ENCODE results near the gene ID1. TPM values are rescaled to one million over a fixed set of nuclear protein-coding genes. Genes with fewer than 3 reads are reported as not detected.

ID1 gene
- total and polyA plus RNA-seq, 2 of the 13 experiments (the other 11 are each of a cell fraction or from before 2014, with no cell fraction given) = 320 to 419 TPM

DNA sequence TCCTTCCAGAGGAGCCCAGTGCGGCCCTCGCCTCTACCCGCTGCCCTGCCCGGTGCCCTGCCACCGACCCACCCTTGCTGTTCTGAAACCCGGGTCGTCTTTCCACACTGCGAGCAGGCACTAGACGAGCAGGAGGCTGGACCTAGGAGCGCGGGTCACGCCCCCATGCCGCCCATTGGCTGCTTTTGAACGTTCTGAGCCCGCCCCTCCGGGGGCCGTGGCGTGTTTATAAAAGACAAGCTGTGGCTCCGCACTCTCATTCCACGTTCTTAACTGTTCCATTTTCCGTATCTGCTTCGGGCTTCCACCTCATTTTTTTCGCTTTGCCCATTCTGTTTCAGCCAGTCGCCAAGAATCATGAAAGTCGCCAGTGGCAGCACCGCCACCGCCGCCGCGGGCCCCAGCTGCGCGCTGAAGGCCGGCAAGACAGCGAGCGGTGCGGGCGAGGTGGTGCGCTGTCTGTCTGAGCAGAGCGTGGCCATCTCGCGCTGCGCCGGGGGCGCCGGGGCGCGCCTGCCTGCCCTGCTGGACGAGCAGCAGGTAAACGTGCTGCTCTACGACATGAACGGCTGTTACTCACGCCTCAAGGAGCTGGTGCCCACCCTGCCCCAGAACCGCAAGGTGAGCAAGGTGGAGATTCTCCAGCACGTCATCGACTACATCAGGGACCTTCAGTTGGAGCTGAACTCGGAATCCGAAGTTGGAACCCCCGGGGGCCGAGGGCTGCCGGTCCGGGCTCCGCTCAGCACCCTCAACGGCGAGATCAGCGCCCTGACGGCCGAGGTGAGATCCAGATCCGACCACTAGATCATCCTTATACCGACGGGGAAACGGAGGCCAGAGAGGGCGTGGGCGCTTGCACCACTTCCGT, at the start of gene ID1 (continued):
- TF ChIP-seq, protein P1, sequence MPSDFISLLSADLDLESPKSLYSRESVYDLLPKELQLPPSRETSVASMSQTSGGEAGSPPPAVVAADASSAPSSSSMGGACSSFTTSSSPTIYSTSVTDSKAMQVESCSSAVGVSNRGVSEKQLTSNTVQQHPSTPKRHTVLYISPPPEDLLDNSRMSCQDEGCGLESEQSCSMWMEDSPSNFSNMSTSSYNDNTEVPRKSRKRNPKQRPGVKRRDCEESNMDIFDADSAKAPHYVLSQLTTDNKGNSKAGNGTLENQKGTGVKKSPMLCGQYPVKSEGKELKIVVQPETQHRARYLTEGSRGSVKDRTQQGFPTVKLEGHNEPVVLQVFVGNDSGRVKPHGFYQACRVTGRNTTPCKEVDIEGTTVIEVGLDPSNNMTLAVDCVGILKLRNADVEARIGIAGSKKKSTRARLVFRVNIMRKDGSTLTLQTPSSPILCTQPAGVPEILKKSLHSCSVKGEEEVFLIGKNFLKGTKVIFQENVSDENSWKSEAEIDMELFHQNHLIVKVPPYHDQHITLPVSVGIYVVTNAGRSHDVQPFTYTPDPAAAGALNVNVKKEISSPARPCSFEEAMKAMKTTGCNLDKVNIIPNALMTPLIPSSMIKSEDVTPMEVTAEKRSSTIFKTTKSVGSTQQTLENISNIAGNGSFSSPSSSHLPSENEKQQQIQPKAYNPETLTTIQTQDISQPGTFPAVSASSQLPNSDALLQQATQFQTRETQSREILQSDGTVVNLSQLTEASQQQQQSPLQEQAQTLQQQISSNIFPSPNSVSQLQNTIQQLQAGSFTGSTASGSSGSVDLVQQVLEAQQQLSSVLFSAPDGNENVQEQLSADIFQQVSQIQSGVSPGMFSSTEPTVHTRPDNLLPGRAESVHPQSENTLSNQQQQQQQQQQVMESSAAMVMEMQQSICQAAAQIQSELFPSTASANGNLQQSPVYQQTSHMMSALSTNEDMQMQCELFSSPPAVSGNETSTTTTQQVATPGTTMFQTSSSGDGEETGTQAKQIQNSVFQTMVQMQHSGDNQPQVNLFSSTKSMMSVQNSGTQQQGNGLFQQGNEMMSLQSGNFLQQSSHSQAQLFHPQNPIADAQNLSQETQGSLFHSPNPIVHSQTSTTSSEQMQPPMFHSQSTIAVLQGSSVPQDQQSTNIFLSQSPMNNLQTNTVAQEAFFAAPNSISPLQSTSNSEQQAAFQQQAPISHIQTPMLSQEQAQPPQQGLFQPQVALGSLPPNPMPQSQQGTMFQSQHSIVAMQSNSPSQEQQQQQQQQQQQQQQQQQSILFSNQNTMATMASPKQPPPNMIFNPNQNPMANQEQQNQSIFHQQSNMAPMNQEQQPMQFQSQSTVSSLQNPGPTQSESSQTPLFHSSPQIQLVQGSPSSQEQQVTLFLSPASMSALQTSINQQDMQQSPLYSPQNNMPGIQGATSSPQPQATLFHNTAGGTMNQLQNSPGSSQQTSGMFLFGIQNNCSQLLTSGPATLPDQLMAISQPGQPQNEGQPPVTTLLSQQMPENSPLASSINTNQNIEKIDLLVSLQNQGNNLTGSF (CRISPR knock-in tag; IDR thresholded peaks at IDR 0.05) = peak; percentile 20

DNA sequence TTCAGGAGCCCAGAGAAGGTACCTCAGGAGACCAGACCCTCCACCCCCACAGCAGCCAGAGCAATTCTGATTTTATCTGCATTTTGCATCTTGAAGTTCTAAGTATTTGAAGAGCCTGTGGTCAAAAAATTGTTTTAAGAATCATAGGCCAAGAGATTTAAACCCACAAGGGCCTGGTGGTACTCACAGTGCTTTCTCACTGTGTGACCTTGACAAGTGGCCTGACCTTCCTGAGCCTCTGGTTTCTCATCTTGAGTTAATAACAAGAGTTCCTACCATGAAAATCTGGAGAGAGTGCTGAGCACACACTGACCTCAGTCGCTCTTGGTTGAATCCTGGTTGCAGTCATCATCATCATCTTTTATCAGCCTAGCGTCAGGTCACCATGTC, 45.4 kb upstream of the ID1 start:
- ATAC-seq (no peak), FAIRE-seq (no peak), DNase-seq (ENCODE audit: low spot score) (no peak)
- H3K4me3 ChIP-seq (replicated peaks in 1 of 3; ENCODE audit: insufficient read depth in 1 of 3, low read depth in 2 of 3, low read length in 3 of 3) = no peak overlapping the region
- H3K36me3 ChIP-seq (replicated peaks in 1 of 2; ENCODE audit: control insufficient read depth in 1 of 2, insufficient read depth in 2 of 2, low read length in 2 of 2) = peaks cover 47 to 79% of the 10 kb centered on the region in 2 experiments
- 73% methylated on average over 2 of the region's 2 CpGs for WGBS (ENCODE audit: low lambda C conversion rate)
- intact Hi-C loops (cut with micrococcal nuclease; ENCODE audit: unreplicated experiment) = loop anchor here (1.0 kb wide), 2 partner anchors 10 to 54 kb away; no protein-coding TSS in a partner anchor
- H2AFZ ChIP-seq (ENCODE audit: low read length) = no peak overlapping the region
- peak overlapping the region; percentile 65 for H3K27ac ChIP-seq (ENCODE audit: extremely low read length, insufficient read depth, low read length)
- H3K4me1 ChIP-seq (ENCODE audit: insufficient read depth, low read length) = peaks cover 37% of the 10 kb centered on the region
- no peaks in the 10 kb centered on the region; the same call in 1 of the 2 replicates for H4K20me1 ChIP-seq (ENCODE audit: insufficient read depth, low read length)
- in situ Hi-C loops (cut with HindIII; ENCODE audit: extremely low pct_ligation_motif_present, low pct_unique_long_range_greater_than_20kb) = loop anchor here (5.0 to 10.0 kb wide), 2 partner anchors 53 to 165 kb away; partner anchors contain the start of gene BCL2L1
- no peaks in the 10 kb centered on the region for H3K9me3 ChIP-seq (ENCODE audit: low read length)
- H3K79me2 ChIP-seq (ENCODE audit: insufficient read depth, low read length) = no peaks in the 10 kb centered on the region
- ChIA-PET POLR2A (interaction anchor here (1.0 to 6.5 kb wide), 7 partner anchors 8 to 50 kb away, joined by 4 to 203 read pairs (median 9); partner anchors contain the start of gene ID1), CTCF (ENCODE audit: low intra/inter-chr PET ratio, low total read pairs) (interaction anchor here (0.8 to 12.9 kb wide), 3 partner anchors 10 to 53 kb away, joined by 3 to 454 read pairs (median 18); no protein-coding TSS in a partner anchor)
- H3K4me2 ChIP-seq (ENCODE audit: low read depth, low read length) = no peak overlapping the region
- no peak overlapping the region for H3K9ac ChIP-seq (ENCODE audit: insufficient read depth, low read depth, low read length)
- no peaks in the 10 kb centered on the region for H3K27me3 ChIP-seq (ENCODE audit: control insufficient read depth in 1 of 2, insufficient read depth in 2 of 2, low read length in 2 of 2)
- no TSS peak for BruUV-seq (replicated peaks)
- TF ChIP-seq, protein P2, sequence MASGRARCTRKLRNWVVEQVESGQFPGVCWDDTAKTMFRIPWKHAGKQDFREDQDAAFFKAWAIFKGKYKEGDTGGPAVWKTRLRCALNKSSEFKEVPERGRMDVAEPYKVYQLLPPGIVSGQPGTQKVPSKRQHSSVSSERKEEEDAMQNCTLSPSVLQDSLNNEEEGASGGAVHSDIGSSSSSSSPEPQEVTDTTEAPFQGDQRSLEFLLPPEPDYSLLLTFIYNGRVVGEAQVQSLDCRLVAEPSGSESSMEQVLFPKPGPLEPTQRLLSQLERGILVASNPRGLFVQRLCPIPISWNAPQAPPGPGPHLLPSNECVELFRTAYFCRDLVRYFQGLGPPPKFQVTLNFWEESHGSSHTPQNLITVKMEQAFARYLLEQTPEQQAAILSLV (CRISPR knock-in tag; IDR thresholded peaks at IDR 0.05; ENCODE audit: borderline replicate concordance) = 0 out of 2 replicates have a peak, but pooled peaks have one; percentile 7
- TF ChIP-seq, protein P3, sequence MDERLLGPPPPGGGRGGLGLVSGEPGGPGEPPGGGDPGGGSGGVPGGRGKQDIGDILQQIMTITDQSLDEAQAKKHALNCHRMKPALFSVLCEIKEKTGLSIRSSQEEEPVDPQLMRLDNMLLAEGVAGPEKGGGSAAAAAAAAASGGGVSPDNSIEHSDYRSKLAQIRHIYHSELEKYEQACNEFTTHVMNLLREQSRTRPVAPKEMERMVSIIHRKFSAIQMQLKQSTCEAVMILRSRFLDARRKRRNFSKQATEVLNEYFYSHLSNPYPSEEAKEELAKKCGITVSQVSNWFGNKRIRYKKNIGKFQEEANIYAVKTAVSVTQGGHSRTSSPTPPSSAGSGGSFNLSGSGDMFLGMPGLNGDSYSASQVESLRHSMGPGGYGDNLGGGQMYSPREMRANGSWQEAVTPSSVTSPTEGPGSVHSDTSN (CRISPR knock-in tag; IDR thresholded peaks at IDR 0.05) = no peak
- TF ChIP-seq ZFP36L2 (CRISPR knock-in tag; IDR thresholded peaks at IDR 0.05) (no peak), ZNF44 (CRISPR knock-in tag; IDR thresholded peaks at IDR 0.05) (no peak), ZSCAN29 (CRISPR knock-in tag; conservative IDR thresholded peaks at IDR 0.05) (no peak), PHF8 (CRISPR knock-in tag; IDR thresholded peaks at IDR 0.05) (no peak), POLR2A (IDR thresholded peaks at IDR 0.05; ENCODE audit: insufficient read depth in 1 of 2, low read depth in 2 of 2, low read length in 2 of 2) (peak in 1 of 2 experiments; percentile 6; a peak in 1 of 4 replicates), ZNF614 (CRISPR knock-in tag; IDR thresholded peaks at IDR 0.05; ENCODE audit: borderline replicate concordance) (no peak), ZNF878 (CRISPR knock-in tag; IDR thresholded peaks at IDR 0.05) (no peak), SNRNP70 (IDR thresholded peaks at IDR 0.05; ENCODE audit: low read depth, low read length) (no peak), HCFC1 (IDR thresholded peaks at IDR 0.05; ENCODE audit: low read depth, low read length) (0 out of 2 replicates have a peak, but pooled peaks have one; percentile 20), MBNL3 (CRISPR knock-in tag; conservative IDR thresholded peaks at IDR 0.05) (no peak), ZNF343 (CRISPR knock-in tag; IDR thresholded peaks at IDR 0.05) (no peak), ZNF777 (CRISPR knock-in tag; IDR thresholded peaks at IDR 0.05) (no peak)

All from HepG2 (cell line).